Vagina (tissue), 2 donors: ENCODE measurements around the gene SPR.

Experiments used
- CTCF ChIP-seq, 3 experiments: fragments of 450-650 bp in 2 of 3; fragments of 200-600 bp in 1 of 3; sonication (generic) in 1 of 3; IDR thresholded peaks; one replicate each; pipeline ENCODE4 v1.5.1; 2017 to 2019; ENCODE audit warnings: antibody characterized with exemption in 3 of 3, mild to moderate bottlenecking in 2 of 3, moderate library complexity in 2 of 3
- POLR2A ChIP-seq, 2 donors: fragments of 450-650 bp; IDR thresholded peaks; one replicate each; pipeline ENCODE4 v1.6.1; 2017; ENCODE audit warnings: antibody characterized with exemption in 2 of 2, mild to moderate bottlenecking in 2 of 2, moderate library complexity in 2 of 2
- POLR2AphosphoS5 ChIP-seq, 2 donors: sonication (generic); formaldehyde crosslinking; IDR thresholded peaks; one replicate each; pipeline ENCODE4 v1.9.0; 2017; ENCODE audit warnings: antibody characterized with exemption in 2 of 2, mild to moderate bottlenecking in 2 of 2, low read depth in 1 of 2; ENCODE audit not compliant: insufficient read depth in 1 of 2

- TF ChIP-seq CTCF (IDR thresholded peaks at IDR 0.05) (no peak), POLR2A (IDR thresholded peaks at IDR 0.05) (no peak), POLR2AphosphoS5 (IDR thresholded peaks at IDR 0.05; ENCODE audit: insufficient read depth in 1 of 2, low read depth in 1 of 2) (no peak)
Measured at GRCh38 chr2:72888438-72889202, 1.4 kb downstream of the SPR start.
